ENCODE results near the gene NSG1.
"Not testable (repeated sequence)": the region's sequence is repeated elsewhere in the genome, so short reads cannot be mapped to it uniquely, and the experiment has no call there.

The NSG1 gene

DNA sequence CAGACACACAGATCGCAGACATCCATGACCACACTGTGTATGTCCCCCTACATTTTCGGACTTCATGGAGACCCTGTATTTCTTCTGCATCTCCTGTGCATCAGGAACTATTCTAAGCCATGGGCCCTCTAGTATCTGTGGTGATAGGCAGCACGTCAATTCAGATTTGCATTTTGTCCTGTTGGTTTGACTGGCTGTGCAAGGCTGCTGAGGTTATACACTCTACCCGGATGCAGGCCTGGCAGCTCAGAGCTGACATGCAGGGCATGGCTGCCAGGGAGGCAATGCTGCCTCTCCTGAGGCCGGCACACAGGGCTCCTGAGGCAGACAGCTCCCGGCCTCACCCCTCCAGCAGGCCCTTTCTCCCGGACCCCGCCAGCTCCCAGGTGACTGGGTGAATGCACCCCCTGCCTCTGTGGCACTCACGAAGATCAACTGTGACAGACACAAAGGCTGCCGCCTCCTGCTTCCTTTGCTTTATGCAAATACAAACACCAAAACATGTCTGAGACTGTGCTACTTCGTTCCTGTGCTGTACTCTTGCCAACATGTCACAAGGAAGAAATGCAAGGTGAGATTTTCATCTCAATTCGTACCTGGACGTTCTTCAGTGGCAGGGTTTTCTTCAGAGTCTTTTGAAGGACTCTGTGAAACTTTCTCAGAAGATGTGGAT is 51.0 kb downstream of the NSG1 start:
- DNase-seq = no peak

- no peak for DNase-seq
Observed at GRCh38 chr4:4438891-4439290, 52.0 kb downstream of the NSG1 start.

GRCh38 chr4:4439782-4440181 is 52.9 kb downstream of the NSG1 start:
- no peak for DNase-seq

GRCh38 chr4:4440333-4441061 is 53.6 kb downstream of the NSG1 start:
- DNase-seq = no peak

GRCh38 chr4:4443821-4444220 is 56.9 kb downstream of the NSG1 start:
- no peak for DNase-seq

DNA sequence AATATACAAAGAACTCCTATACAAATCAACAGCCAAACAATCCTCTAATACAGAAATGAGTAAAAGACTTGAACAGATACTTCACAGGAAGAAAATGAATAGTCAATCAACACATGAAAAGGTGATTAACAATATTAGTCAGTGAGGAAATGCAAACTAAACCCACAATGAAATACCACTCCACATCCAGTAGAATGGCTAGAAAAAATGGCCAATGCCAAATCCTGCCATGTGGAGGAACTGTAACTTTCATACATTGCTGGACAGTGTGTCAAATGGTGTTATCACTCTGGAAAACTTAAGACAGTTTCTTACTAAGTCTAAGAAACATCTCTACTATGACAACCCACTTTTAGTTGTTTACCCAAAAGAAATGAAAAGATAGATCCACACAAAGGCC is 59.5 kb downstream of the NSG1 start:
- DNase-seq = no peak

DNA sequence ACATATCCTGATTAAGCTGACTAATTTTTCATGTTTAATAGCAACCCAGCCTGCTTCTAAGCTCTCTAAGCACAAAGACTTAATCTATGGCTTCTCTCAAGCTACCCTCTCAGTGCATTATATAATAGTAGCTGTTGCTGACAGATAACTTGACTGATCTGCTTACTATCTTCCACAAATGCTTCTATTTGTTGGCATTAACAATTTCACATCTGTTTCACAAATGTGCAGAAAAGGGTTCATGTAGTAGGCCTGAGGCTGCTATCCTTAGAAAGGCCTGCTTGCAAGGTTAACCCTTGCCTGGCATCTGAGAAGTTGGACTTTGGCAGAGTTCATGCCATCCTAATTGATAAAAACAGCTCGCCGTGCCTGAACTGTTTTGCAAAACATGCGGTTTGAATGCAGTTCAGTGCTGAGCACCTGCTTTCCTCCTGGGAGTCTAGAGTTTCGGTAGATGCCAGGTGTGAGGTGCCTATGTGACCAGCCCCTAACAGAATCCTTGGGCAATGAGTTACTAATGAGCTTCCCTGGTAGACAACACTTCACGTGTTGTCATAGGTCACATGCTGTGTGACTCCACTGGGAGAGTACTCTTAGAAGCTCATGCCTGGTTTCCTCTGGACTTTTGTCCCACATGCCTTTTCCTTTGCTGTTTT is 68.4 kb downstream of the NSG1 start:
- no peak for DNase-seq

DNA sequence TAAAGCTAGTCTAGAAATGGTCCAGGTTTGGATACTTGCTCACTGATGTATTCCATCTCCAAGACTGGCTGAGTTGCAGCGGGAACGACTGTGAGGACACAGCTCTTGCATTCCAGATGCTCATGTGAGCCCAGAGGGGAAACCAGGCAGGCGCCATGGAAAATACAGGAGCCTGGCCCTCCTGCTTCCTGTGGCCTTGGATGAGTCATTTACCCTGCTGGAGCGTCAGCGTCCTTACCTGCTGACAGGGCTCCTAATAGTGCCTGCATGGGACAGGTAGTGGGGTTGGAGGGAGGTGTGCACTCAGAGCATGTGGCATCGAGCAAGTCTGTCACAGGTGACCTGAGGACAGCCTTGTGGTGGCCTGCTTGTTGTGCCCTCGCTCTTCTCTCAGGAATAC is 69.4 kb downstream of the NSG1 start:
- no peak for DNase-seq

DNA sequence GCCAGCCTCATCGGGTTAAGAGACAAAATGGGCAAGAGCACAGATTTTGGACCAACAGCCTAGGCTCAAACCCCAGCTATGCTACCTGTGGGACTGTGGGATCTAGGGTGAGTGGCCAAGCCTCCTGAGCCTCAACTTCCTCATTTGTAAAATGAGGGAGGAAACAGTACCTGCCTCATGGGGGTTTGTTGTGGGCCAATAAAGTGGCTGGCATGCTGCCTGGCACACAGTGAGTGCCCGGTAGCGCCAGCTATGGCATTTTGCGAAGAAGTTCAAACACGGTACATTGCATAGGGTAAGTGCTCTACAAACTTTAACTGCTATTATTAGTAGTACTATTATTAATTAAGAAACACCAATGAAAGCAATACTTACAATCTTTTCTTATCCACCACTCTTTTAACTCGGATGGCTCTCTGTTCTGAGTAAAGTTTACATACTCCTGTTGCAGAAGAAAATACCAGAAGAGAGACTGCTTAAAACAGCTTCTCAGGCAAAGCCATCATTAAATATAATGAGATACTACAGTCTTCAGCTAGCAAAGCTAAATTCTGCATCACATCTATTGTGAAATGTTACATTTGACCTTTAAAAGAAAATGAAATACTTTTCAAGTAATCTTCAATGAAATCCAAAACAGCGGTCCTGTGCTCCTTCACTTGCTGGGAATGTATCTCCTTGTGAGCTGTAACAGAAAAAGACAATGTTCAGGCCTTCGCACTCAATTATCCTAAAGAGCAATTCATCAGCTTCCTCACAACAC is 70.1 kb downstream of the NSG1 start:
- no peak for DNase-seq

DNA sequence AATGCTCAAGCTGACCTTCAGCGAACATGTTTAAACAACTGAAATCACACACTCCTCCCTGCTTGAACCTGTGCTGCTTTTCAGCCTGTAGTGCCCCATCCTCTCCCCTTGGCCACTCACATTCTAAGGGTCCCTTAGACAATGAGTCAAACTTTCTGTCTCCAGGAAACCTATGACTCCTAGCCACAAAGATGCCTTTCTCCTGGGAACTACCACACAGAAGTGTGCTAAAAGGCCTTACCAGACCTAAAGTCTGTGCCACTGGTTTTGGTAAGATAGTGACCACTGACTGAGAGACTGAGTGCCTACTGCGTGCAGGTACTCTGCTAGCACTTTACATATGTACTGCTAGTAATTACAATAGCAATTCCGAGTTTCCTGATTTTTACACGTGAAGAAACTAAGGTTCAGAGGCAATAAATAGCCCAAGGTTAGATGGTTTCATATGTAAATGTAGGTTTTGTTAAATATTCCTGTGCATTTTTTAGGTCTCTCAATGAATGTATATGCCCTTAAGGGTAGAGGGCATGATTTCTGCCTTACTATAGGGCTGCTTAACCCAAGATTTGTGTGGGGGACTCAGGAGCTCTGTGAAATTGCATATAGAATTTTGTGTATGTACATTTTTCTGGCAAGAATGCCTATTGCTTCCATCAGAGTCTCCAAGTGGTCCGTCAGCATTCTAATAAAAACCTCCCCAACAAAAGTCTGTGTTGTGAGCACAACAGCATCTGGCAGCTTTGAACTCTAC is 71.1 kb downstream of the NSG1 start:
- DNase-seq = no peak

DNA sequence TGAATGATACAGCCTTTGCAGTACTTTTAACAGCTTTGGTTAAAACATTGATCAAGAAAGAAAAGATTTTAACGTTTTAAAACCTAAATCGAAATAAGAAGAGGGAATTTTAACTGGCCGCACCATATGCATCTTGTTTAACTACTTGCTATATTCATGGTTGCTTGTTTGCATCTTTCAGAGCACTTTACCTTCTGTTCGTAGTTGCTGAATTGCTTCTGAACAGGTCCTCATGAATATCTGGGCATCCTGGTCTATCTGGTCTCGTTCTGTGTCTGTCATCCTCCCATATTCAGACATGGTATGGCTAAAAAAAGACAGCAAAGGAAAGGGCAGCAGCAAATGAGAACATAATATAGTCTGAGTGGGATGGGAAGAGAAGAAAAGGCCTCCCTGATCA is 72.3 kb downstream of the NSG1 start:
- DNase-seq = no peak

DNA sequence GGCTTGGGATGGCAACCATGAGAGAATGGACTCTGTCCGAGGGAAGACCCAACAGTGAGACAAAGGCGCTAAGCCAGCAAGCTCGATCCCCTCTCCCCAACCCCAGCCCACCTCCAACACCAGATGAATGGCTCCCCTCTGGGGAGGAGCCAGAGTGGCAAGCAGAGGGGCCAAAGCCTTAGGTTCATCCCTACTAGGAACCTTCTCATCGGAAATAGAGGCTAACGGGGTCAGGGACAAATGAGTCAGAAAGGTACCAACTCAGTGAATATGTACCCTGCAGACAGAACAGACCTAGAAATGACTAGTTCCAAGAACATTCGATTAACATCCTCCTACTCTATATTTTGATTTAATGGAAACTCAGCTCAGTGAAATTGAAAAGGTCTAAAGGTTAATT is 73.9 kb downstream of the NSG1 start:
- DNase-seq = no peak

GRCh38 chr4:4461178-4461577 is 74.3 kb downstream of the NSG1 start:
- DNase-seq = no peak

GRCh38 chr4:4461850-4462249 is 74.9 kb downstream of the NSG1 start:
- DNase-seq = no peak

- no peak for DNase-seq
Observed at GRCh38 chr4:4462970-4463369, 76.1 kb downstream of the NSG1 start.

- DNase-seq = not testable (repeated sequence)
Observed at GRCh38 chr4:4465238-4465637, 78.3 kb downstream of the NSG1 start.

Measured in NCI-H2171 (cell line).